Neural progenitor cell (in vitro differentiated cells): ENCODE results near the gene FXYD5. TPM values are rescaled to one million over a fixed set of nuclear protein-coding genes. Genes with fewer than 3 reads are reported as not detected.
"Not testable (repeated sequence)": the region's sequence is repeated elsewhere in the genome, so short reads cannot be mapped to it uniquely, and the experiment has no call there.

Experiments
- DNase-seq: peaks from one replicate; pipeline ENCODE4 v3.0.0-alpha.2; 2016; ENCODE audit warnings: low spot score
- H2AFZ ChIP-seq: fragments of 200-600 bp; sonication (generic); replicated peaks from 2 replicates; pipeline ENCODE4 v1.6.1; 2016; ENCODE audit warnings: antibody characterized with exemption
- H3F3A ChIP-seq: fragments of 200-600 bp; sonication (generic); 2 replicates; pipeline ENCODE4 v1.6.1; 2016; ENCODE audit warnings: antibody characterized with exemption, low read depth
- H3K27ac ChIP-seq: fragments of 200-600 bp; sonication (generic); 2 replicates; pipeline ENCODE4 v1.5.1; 2016; ENCODE audit warnings: mild to moderate bottlenecking
- H3K27me3 ChIP-seq: fragments of 200-600 bp; sonication (generic); 2 replicates; pipeline ENCODE4 v1.6.1; 2016; ENCODE audit warnings: mild to moderate bottlenecking, moderate library complexity
- H3K36me3 ChIP-seq: fragments of 200-600 bp; sonication (generic); 2 replicates; pipeline ENCODE4 v1.5.1; 2016
- H3K4me1 ChIP-seq: fragments of 200-600 bp; sonication (generic); 2 replicates; pipeline ENCODE4 v1.6.1; 2016; ENCODE audit warnings: mixed run types
- H3K4me2 ChIP-seq: fragments of 200-600 bp; sonication (generic); 2 replicates; pipeline ENCODE4 v1.6.1; 2016
- H3K4me3 ChIP-seq: fragments of 200-600 bp; sonication (generic); 2 replicates; pipeline ENCODE4 v1.5.1; 2016
- H3K79me2 ChIP-seq: fragments of 200-600 bp; sonication (generic); 2 replicates; pipeline ENCODE4 v1.6.1; 2016; ENCODE audit warnings: low read depth
- H3K9ac ChIP-seq: fragments of 200-600 bp; sonication (generic); 2 replicates; pipeline ENCODE4 v1.6.1; 2016
- H3K9me3 ChIP-seq: fragments of 200-600 bp; sonication (generic); 2 replicates; pipeline ENCODE4 v1.5.1; 2016; ENCODE audit warnings: low read depth
- H4K20me1 ChIP-seq: fragments of 200-600 bp; sonication (generic); 2 replicates; pipeline ENCODE4 v1.6.1; 2016; ENCODE audit warnings: low read depth
- H3K27ac Mint-ChIP-seq: 3 replicates; pipeline ENCODE4 v1.8.0; 2021; ENCODE audit warnings: mixed read lengths
- H3K27me3 Mint-ChIP-seq: 2 replicates; pipeline ENCODE4 v1.8.0; 2022; ENCODE audit warnings: low read depth, mild to moderate bottlenecking, inconsistent platforms, moderate library complexity, mixed read lengths; ENCODE audit not compliant: insufficient read depth
- H3K36me3 Mint-ChIP-seq: 3 replicates; pipeline ENCODE4 v1.8.0; 2021; ENCODE audit warnings: mixed read lengths
- H3K4me1 Mint-ChIP-seq: 3 replicates; pipeline ENCODE4 v1.8.0; 2021; ENCODE audit warnings: mixed read lengths
- H3K4me3 Mint-ChIP-seq: 3 replicates; pipeline ENCODE4 v1.8.0; 2021; ENCODE audit warnings: mild to moderate bottlenecking, moderate library complexity, mixed read lengths
- H3K9me3 Mint-ChIP-seq: 3 replicates; pipeline ENCODE4 v1.8.0; 2020; ENCODE audit warnings: mixed read lengths
- EZH2 ChIP-seq: fragments of 200-600 bp; sonication (generic); IDR thresholded peaks from 2 replicates; pipeline ENCODE4 v1.6.1; 2017; ENCODE audit warnings: antibody characterized with exemption, mild to moderate bottlenecking, moderate library complexity
- EZH2phosphoT487 ChIP-seq: fragments of 200-600 bp; sonication (generic); IDR thresholded peaks from 2 replicates; pipeline ENCODE4 v1.6.1; 2017; ENCODE audit warnings: antibody characterized with exemption
- total RNA-seq: library from RNA; depleted of rRNA; stranded (reverse); fragments of >200 nt; gene quantifications from 2 replicates; pipeline ENCODE4 v1.2.3, GENCODE V29; 2015; ENCODE audit warnings: low replicate concordance
- TF ChIP-seq, protein P1 (sequence below): fragments of 200-600 bp; sonication (generic); IDR thresholded peaks from 2 replicates; pipeline ENCODE4 v1.5.1; 2017; ENCODE audit warnings: antibody characterized with exemption, mild to moderate bottlenecking

Gene FXYD5
- total RNA-seq, 1 donor from 2014 or later = 7.8 TPM

DNA sequence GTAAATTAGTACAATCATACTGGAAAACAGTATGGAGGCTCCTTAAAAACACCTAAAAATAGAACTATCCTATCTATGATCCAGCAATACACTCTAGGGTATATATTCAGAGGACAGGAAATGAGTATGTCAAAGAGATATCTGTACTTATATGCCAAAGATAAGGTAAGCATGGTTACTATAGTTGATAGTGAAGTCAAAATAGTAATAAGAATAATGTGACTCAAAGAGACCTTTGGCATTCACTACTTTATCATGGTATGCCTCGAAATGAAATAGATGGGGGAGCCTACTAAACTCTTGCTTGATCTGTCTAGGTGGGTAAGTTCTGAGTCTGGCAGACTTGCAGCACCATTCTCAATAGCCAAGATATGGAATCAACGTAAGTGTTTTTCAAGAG lies 30.3 kb downstream of the FXYD5 start:
- H3K4me3 ChIP-seq = no peak overlapping the region
- no peaks in the 10 kb centered on the region for H3F3A ChIP-seq
- no peak overlapping the region for H3K27ac ChIP-seq
- H3K79me2 ChIP-seq = no peaks in the 10 kb centered on the region
- no peaks in the 10 kb centered on the region for H3K36me3 Mint-ChIP-seq
- H3K4me1 Mint-ChIP-seq = no peaks in the 10 kb centered on the region
- H3K4me1 ChIP-seq = no peaks in the 10 kb centered on the region
- H3K36me3 ChIP-seq = no peaks in the 10 kb centered on the region
- no peak overlapping the region for H3K27ac Mint-ChIP-seq
- no peak for DNase-seq
- no peaks in the 10 kb centered on the region for H3K27me3 ChIP-seq
- H2AFZ ChIP-seq = no peak overlapping the region
- peaks cover 4% of the 10 kb centered on the region for H3K27me3 Mint-ChIP-seq
- peaks cover 6% of the 10 kb centered on the region for H3K9me3 Mint-ChIP-seq
- H3K9ac ChIP-seq = no peak overlapping the region
- H3K4me2 ChIP-seq = no peak overlapping the region
- no peaks in the 10 kb centered on the region for H3K9me3 ChIP-seq
- TF ChIP-seq, protein P1, sequence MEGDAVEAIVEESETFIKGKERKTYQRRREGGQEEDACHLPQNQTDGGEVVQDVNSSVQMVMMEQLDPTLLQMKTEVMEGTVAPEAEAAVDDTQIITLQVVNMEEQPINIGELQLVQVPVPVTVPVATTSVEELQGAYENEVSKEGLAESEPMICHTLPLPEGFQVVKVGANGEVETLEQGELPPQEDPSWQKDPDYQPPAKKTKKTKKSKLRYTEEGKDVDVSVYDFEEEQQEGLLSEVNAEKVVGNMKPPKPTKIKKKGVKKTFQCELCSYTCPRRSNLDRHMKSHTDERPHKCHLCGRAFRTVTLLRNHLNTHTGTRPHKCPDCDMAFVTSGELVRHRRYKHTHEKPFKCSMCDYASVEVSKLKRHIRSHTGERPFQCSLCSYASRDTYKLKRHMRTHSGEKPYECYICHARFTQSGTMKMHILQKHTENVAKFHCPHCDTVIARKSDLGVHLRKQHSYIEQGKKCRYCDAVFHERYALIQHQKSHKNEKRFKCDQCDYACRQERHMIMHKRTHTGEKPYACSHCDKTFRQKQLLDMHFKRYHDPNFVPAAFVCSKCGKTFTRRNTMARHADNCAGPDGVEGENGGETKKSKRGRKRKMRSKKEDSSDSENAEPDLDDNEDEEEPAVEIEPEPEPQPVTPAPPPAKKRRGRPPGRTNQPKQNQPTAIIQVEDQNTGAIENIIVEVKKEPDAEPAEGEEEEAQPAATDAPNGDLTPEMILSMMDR = no peak
- no peak for TF ChIP-seq EZH2
- TF ChIP-seq EZH2phosphoT487 = no peak
- no peaks in the 10 kb centered on the region for H4K20me1 ChIP-seq
- H3K4me3 Mint-ChIP-seq = no peak overlapping the region

DNA sequence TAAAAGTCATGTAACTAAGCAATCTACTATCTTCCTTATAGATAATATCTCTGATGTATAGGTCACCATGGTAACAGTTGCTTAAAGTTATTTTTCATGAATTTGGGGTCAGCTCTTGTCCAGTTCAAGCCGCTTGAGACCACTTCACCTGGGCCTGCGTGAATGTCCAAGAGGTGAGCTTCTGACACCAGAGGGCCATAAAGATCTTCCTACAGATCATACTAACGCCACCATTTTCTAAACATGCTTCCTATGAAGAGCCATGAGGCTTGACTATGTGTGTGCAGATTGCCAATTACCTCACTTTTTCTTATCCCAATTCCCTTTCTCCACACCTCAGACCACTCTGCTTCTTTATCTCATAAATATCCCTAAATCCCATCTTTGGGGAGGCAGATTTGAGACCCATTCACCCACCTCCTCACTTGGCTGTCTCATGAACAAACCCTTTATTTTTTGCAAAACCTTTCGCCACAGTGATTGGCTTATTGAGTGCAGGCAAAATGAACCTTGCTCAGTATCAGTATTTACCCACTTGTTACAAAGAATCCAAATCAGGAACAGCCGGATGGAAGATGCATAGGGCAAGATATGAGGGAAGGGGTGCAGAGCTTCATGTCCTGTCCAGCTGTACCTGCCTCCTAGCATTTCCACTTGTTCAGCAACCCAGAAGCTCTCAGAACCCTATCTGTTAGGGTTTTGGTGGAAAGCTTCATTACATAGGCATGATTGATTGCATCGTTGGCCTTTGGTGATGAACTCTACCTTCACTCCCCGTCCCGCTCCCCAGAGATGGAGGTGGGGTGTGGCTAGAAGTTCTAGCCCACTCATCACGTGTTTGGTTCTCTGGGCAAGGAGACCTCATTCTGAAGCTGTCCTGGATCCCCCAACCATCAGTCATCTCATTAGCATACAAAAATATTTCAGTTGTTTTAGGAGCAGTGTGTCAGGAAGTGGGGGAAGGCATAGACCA lies 39.8 kb downstream of the FXYD5 start:
- Mint-ChIP-seq H3K36me3 (no peaks in the 10 kb centered on the region), H3K4me1 (no peaks in the 10 kb centered on the region), H3K9me3 (no peaks in the 10 kb centered on the region), H3K4me3 (no peak overlapping the region), H3K27ac (no peak overlapping the region), H3K27me3 (peaks cover 8% of the 10 kb centered on the region)
- no peak for DNase-seq
- Histone ChIP-seq H3K9ac (no peak overlapping the region), H3F3A (no peaks in the 10 kb centered on the region), H2AFZ (no peak overlapping the region), H3K79me2 (no peaks in the 10 kb centered on the region), H3K27ac (no peak overlapping the region), H3K9me3 (no peaks in the 10 kb centered on the region), H3K27me3 (no peaks in the 10 kb centered on the region), H3K36me3 (no peaks in the 10 kb centered on the region), H3K4me3 (no peak overlapping the region), H3K4me1 (no peaks in the 10 kb centered on the region), H4K20me1 (no peaks in the 10 kb centered on the region), H3K4me2 (no peak overlapping the region)
- TF ChIP-seq, protein P1 = no peak
- TF ChIP-seq EZH2phosphoT487 (no peak), EZH2 (no peak)

DNA sequence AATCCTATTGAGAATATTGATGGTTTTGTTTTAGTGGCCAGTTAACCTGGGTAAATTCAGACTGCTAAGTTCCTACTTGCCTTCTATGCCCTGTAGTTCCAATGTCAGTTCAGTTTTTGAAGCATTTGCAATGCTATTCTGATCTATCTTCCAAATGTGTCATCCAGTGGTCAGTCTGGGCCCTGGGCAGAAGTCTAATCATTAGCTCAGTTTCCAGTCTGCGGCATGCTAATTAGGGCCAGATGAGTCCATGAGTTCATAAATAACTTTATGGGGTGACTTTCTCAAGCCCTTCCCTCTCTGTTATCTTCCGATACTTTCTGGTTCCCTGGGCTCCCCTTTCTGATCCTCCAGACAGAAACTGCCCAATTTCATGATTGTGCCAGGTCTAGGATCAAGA lies 41.3 kb downstream of the FXYD5 start:
- H4K20me1 ChIP-seq = no peaks in the 10 kb centered on the region
- no peaks in the 10 kb centered on the region for H3K36me3 Mint-ChIP-seq
- no peaks in the 10 kb centered on the region for H3F3A ChIP-seq
- H3K4me1 Mint-ChIP-seq = no peaks in the 10 kb centered on the region
- no peaks in the 10 kb centered on the region for H3K9me3 Mint-ChIP-seq
- H3K4me3 Mint-ChIP-seq = no peak overlapping the region
- H3K27me3 ChIP-seq = no peaks in the 10 kb centered on the region
- no peak overlapping the region for H2AFZ ChIP-seq
- H3K36me3 ChIP-seq = no peaks in the 10 kb centered on the region
- H3K27ac Mint-ChIP-seq = no peak overlapping the region
- TF ChIP-seq EZH2phosphoT487 (no peak), EZH2 (no peak)
- TF ChIP-seq, protein P1 = no peak
- no peak overlapping the region for H3K4me2 ChIP-seq
- DNase-seq = no peak
- no peak overlapping the region for H3K4me3 ChIP-seq
- no peak overlapping the region for H3K27ac ChIP-seq
- H3K27me3 Mint-ChIP-seq = peaks cover 6% of the 10 kb centered on the region
- no peak overlapping the region for H3K9ac ChIP-seq
- no peaks in the 10 kb centered on the region for H3K9me3 ChIP-seq
- no peaks in the 10 kb centered on the region for H3K4me1 ChIP-seq
- H3K79me2 ChIP-seq = no peaks in the 10 kb centered on the region

DNA sequence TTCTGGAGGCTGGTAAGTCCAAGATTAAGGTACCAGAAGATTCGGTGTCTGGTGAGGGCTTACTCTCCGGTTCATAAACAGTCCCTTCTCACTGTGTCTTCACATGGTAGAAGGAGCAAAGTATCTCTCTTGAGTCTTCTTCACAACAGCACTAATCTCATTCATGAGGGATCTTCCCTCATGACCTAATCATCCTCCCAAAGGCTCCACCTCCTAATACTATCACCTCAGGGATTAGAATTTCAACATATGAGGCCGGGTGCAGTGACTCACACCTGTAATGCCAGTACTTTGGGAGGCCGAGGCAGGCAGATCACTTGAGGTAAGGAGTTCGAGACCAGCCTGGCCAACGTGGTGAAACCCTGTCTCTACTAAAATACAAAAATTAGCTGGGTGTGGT lies 42.3 kb downstream of the FXYD5 start:
- not testable (repeated sequence) for H3K27me3 Mint-ChIP-seq, H3K4me1 ChIP-seq, H3K9me3 ChIP-seq

More for the DNA sequence above, 42.3 kb downstream of the FXYD5 start:
- H3F3A ChIP-seq, H3K4me3 Mint-ChIP-seq, H3K27ac ChIP-seq, H3K4me1 Mint-ChIP-seq, H3K4me2 ChIP-seq, H2AFZ ChIP-seq, H3K9me3 Mint-ChIP-seq, H3K9ac ChIP-seq, H3K79me2 ChIP-seq, H3K27ac Mint-ChIP-seq, H3K27me3 ChIP-seq, H3K36me3 ChIP-seq, H4K20me1 ChIP-seq, H3K4me3 ChIP-seq, H3K36me3 Mint-ChIP-seq, DNase-seq: not testable (repeated sequence)
